Activated CD4-positive, alpha-beta T cell treated with anti-CD3 and anti-CD28 coated beads, Interleukin-2, amount 50 U/mL, for 24 hours (primary cell): ENCODE measurements around the gene SPAG9.

Source experiments
- DNase-seq, 2 donors: peaks; one replicate each; pipeline ENCODE4 v3.0.0-alpha.2; 2020; ENCODE audit warnings: low read depth in 1 of 2, low spot score in 1 of 2

SPAG9 gene

DNA sequence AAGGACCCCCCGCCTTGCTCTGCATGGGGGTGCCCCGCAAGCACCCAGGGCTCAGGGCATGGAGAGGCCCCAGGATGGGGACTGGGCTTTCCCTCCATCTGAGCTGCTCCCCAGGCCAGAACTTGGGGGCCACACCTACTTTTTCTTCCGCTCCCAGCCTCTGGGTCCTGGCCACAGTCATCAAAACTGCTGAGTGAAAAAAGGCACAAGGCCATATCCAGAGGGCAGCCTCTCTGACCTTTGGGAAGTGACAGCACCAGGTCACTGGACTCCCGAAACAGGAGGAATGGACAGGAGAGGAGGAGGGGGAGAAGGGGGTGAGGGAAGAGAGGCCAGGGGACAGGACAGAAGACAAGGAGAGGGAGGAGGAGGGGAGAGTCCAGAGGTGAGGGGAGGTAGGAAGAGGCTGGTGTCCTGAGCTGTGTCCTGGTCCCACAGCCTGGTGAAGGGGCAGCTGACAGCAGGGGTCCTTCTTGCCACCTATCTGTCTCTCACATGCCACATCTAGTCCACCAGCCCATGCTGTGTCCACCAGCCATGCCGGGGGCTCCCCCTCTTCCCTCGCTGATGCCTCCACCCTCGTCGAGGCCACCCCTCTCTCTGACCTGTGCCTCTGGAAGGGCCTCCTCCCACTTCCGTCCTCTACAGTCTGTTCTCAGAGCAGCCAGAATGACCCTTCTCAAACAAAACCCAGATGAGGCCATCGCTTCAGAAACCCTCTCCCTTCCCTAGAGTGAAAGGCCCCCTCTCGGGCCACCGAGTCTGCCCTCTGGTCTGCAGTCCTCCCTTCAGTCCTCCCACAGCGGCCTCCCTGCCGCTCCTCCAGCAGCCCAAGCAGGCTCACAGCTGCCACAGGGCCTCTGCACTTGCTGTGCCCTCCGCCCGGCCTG, 180.6 kb downstream of the SPAG9 start:
- no peak for DNase-seq

DNA sequence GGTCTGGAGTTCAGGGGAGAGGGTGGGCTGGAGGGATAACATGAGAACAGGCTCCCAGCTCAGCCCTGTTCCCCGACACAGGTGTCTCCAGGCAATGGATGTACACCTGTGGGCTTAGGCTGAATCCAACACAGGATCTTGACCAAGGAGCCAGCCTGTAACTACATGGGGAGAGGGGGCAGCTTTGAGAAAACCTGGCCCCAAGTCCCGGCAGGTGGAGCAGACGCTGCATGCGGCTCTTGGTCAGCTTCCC, 181.2 kb downstream of the SPAG9 start:
- no peak for DNase-seq

DNA sequence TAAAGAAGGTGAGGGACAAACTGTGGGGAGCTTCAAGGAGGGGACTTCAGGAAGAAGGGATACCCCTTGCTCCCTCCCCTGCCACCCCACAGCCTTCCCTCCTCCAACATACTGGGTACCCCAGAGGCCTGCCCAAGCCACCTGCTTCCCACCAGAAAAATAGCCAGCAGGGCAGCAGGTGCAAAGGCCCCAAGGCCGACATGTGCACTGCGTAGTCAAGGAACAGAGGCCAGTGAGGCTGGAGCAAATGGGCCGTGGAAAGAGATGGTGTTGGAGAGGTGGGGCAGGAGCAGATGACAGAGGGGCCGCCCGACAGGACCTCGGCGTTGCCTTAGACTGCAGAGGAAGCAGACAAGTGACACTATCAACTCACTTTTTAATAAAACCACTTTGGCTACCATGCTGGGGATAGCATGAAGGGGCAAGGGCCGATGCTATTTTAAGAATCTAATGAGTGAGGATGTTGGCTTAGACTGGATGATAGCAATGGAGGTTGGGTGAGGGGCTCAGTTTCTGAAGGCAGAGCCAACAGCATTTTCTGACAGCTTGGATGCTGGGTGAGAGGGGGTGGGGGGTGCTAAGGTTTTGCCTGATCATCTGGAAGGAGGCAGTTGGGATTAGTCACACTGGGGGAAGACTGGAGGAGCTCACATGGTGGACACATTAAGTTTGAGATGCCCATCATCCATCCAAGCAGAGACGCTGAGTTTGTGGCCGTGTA, 181.7 kb downstream of the SPAG9 start:
- DNase-seq = no peak

DNA sequence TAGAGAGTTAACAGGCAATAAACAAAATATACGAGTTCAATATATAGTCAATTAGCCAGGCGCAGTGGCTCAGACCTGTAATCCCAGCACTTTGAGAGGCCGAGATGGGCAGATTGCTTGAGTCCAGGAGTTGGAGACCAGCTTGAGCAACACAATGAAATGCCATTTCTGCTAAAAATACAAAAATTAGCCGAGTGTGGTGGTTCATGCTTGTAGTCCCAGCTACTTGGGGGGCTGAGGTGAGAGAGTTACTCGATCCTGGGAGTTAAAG, 184.7 kb downstream of the SPAG9 start:
- no peak for DNase-seq

DNA sequence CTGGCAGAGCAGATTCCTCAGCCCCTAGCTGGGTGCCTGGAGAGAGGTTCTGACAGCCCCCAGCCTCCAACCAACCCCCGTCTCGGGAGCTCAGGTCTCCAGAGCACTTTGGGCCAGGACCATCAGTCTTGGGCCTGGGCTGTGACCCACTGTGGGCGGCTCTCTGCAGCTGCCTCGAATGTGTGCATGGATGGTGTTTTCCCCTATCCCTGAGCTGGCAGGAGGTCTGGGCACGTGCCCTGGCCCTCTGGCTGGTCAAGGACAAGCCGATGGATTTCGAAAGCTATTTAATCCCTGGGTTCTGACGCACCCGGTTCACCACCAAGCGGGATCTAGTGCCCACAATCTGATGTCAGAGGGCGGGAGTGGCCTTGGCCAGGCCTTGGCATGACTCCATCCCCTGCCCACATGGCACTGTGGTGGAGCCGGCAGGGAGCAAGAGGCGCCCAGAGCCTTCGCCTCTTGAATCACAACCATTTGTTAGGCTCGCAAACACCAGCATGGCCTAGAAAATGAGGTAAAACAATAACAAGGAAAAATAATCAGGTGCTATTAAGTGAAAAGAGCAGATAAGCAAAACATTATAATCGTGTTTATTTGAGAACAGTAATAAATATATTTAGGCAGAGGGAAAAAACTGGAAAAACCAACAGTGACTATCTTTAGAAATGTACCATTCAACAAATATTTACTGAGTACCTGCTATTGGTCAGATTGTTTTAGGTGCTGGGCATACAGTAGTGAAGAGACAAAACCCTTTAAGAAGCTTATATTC, 185.3 kb downstream of the SPAG9 start:
- DNase-seq = no peak

DNA sequence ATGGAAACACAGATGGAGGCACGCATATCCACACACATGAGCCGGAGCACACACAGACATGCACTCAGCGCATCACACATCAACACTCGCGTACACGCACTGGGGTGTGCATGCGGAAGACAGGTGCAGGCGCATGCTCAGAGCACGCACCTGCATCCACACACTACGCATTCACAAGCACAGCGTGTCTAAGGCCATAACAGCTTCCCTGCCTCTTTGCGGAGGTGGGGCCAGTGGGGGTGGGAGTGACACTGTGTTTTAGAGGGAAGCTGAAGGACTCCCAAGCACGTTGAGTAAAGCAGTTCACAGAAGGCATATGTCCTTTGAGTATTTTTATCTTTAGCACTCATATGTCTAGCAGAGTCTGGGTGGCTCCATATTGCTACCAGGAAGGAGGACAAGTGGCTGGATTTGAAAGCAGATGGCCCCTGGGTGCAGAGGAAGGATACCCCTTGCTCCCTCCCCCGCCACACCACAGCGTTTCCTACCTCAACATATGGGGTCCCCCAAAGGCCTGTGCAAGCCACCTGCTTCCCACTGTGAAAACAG, 185.9 kb downstream of the SPAG9 start:
- no peak for DNase-seq

DNA sequence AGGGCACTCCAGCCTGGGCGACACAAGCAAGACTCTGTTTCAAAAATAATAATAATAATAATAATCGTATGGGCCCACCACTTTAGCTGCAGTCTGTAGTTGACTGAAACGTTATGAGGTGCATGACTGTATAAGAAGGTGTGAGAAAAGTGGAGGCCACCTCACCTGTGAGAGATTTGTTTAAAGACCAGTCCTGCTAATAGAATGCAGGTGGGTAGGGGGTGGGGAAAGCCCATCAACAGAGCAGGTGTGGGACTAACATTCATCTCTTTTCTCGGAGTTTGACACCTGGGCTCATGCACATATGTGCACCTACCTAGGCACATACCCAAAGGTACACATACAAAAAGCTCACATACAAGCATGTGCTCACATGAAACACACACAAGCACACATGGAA, 186.5 kb downstream of the SPAG9 start:
- DNase-seq = no peak

DNA sequence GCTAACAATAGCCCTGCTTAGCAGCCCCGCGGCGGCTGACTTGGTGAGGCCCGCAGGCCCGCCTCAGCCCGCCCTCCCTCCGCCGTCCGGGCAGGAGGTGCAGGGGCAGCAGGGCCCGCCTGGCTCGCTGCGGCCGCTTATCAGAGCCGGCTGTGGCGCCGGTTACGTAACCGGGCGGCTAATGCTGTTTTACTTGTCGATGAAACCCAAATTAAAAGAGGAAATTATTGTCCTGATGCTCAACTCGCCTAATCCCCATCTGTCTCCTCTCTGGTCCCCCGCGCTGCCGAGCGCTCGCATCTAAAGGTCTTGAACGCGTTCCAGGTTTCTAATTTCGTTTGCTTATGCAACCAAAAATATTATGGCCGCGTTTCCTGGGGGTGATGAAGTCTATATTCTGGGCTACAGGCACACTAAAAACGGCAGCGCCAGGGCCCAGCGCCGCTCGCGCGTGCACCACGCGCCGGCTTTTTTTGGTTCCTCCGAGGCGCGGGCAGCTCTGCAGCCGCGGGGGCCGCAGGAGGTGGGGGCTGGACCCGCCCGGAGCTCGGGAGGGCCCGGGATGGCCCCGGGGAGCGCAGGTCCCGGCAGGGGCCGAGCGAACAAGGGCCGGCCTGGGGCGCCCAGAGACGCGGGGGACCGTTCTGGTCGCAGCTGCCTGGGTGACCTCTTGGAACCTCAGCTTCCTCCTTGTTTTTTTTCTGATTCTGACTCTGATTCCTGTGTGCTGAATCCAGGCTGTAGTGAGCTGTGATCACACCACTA, 189.3 kb downstream of the SPAG9 start:
- peak in 1 of 2 donors; percentile 28 for DNase-seq

DNA sequence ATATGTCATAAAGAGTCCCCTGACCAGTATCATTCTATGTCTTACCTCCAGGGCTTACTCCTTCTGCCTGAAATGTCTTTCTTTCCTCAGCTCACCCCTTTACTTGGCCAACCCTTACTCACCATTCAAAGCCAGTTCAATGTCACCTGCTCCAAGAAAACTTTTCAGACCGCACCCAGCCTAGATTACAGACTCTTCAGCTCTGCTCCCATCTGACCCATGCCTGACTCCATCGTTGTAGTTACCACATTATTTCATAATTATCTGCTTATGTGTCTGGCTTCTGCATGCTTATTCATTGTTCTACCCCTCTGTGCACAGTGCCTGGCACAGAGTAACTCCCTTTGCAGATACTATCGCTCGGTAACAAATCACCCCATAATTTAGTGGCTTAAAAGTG, 192.0 kb downstream of the SPAG9 start:
- no peak for DNase-seq

DNA sequence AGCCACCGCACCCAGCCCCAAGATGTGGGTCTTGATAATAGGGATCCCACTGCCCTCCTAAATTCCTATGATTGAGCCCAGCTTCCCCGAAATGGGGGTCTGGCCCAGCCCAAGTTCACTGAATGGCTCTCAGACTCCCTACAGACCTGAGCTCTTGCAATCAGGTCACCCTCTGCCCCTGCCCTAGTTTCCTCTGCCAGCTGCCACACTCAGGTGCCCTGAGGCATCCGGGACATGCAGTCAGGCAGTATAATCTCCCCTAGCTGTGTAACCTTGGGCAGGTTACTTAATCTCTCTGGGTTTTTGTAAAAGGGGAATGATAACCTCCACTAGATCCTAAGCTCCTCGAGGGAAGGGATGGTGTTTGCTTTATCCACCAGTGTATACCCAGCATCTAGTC, 193.4 kb downstream of the SPAG9 start:
- DNase-seq = no peak

DNA sequence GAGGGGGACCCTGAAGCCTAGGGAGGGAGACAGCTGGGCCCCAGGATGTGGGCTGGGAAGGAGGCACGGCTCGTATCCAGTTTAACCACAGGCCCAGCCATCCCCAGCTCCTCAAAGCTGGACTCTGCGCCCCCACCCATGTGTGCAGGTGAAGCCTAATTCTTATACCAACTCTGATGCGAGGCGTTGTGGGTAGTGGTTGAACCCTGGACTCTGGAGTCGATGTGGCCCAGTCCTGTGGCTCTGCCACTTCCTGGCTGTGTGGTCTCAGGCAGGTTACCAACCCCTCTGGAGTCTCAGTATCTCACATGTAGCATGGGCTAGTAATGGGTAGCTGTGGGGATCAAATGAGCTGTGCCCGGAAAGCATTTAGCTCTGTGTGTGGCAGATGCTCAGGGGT, 194.1 kb downstream of the SPAG9 start:
- no peak for DNase-seq

DNA sequence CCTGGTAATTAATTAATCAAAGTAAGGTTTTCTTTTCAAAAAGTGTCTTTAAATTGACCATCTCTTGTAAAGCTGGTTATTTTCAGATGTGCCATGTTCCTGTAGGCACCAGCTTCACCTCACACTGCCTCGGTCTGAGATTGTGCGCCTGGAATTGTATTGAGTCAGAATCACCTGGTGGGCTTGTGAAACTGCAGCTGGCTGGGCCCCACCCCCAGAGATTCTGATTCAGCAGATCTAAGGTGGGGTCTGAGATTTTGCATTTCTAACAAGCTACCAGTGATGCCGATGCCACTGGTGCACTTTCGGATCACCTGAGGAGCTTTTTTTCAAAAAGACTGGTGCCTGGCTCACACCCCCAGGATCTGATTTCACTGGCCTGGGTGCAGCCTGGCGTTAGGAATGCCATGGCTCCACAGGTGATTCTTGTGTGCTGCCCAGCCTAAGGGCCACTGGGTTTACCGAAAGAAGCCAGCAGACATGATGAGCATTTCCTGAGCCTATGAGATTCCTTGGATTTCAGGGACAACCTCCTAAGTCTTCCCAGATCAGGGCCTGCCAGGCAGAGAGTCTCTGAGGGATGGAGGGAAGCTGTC, 195.3 kb downstream of the SPAG9 start:
- no peak for DNase-seq

DNA sequence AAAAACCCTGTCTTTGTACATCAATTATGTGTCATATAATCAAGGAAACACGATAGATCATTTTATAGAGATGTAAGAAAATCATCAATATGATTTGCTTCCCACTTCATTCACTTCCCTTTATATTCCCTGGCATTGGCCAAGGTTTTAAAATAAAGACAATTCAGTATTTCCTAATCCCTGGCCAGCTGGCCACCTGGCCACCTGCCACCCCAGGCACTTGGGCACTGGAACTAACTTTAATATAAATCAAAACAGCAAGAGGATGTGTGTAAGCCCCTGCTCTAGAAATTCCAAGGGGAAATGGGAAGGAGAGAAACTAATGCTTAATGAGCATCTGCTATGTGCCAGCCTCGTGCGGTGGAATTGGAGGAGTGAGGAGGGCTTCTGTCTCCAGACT, 195.9 kb downstream of the SPAG9 start:
- no peak for DNase-seq

DNA sequence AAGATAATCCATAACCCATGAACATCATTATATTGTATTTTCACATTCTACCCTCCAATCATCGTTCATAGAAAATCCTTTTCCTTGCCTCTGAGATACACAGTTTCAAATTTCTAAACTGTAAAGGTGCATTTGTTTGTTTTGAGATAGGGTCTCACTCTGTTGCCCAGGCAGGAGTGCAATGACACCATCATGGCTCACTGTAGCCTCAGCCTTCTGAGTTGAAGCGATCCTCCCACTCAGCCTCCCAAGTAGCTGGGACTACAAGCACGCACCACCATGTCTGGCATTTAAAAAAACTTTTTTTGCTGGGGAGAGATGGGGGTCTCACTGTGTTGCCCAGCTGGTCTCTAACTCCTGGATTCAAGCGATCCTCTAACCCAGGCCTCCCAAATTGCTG, 196.4 kb downstream of the SPAG9 start:
- no peak for DNase-seq

DNA sequence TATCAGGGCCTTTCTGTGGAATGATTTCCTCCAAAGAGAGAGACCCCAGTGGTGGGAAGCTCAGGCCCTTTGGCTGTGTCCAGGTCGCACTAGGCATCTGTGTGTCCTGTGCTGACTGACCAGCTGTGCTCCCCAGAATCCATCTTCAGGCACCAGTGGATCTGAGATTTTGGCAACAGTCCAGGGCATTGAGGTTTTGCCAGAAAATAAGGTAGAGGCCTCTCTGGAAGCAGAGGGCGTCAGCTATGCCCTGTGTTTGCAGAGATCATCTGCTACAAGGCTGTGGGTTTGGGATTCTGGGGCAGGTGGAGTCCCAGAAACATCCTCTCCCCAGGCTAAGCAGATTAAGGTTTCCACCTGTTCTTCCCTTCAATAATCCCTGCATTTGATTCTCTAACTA, 197.1 kb downstream of the SPAG9 start:
- no peak for DNase-seq

DNA sequence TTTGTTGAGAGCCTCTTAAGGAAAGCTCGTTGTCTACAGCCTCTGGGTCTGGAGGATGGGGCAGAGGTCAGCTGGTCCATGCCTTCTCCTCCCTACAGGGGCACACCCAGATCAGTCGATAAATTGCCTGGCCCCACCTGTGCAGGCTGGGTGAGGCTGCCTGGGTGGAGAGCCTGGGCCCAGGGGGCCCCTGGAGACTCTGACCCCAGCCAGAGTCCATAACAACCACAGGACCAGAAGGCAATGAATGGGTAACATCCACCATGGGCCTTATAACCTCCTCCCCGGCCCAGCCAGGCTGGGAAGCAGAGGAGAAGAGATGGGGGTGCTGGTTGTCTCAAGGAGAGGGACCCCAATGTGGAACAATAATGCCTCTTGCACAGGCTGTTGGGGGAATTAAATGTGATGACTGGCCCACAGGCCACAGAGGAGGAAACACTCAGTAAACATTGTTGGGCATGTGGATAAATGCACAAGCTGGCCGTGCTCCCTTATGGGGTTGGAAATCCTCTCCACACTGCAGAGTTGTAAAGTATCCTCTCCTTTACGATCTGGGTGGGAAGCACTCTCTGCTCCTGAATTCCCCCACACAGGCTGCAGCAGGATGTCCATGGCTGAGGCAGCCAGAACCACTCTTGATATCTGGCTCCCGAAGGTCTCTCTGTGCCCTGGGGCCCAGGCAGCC, 197.8 kb downstream of the SPAG9 start:
- DNase-seq = no peak

DNA sequence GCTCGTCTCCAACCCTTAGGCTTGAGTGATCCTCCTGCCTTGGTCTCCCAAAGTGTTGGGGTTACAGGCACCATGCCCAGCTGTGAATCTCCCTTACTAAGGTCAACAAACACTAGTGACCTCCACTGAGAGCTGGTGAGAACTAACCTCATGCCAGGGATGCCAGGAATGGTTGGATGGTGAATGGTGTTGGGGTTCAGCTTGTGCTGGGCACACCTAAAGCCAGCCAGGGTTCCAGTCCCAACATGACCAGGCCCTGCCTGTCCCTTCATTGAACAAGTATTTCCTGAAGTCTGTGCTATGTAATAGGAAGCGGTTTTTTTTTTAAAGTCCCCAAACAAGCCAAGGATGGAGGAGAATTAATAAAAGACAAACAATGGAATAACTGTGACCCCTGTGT, 198.6 kb downstream of the SPAG9 start:
- DNase-seq = no peak

DNA sequence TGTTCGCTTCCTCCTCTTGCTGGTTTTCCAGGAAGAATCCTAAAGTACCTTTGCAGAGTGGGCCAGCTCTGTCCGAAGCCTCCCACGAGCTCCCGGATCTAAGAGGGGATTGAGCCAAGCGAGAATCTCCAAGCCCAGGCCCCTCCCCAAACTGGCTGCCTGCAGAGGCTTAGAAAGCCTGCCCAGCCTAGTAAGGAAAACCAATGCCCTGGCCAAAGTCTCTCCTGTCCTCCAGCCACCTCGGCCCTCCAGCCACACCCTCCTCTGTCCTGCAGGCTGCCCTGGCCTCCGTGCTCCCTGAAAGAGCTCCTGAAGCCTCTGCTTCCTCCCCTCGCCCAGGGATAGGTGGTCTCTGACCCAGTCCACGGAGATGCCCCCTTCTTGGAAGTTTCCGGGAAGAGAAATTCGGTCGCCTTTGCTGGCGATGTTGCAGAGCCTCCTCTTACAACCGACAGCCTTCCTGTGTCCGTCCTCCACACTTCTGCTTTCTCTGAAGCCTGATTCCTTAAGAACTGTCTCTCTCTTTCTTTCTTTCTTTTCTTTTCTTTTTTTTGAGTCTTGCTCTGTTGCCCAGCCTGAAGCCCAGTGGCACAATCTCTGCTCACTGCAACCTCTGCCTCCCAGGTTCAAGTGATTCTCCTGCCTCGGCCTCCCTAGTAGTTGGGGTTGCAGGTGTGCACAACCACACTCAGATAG, 199.6 kb downstream of the SPAG9 start:
- no peak for DNase-seq

DNA sequence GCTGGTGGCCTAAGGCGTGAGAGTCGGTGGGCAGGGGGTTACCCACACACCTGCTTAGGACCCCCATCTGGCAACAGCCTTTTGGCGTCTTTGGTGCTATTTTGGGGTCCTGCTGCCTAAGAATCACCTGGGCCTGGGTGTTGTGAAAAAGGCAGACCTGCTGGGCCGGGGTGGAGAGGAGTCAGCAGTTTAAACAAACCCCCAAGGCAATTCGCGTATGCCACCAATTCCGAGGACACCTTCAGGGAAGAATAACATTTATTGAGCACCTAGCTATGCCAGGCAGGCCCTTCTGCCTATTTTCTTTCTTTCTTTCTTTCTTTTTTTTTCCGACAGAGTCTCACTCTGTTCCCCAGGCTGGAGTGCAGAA, 200.6 kb downstream of the SPAG9 start:
- DNase-seq = no peak
